Inflammatory macrophage treated with lipopolysaccharide for 1 hour (primary cell): Measurements from ENCODE around the gene ACOT7.

Experiments
- DNase-seq, 2 donors: peaks; one replicate each; pipeline ENCODE4 v3.0.0-alpha.2; 2020 to 2022

The ACOT7 gene

DNA sequence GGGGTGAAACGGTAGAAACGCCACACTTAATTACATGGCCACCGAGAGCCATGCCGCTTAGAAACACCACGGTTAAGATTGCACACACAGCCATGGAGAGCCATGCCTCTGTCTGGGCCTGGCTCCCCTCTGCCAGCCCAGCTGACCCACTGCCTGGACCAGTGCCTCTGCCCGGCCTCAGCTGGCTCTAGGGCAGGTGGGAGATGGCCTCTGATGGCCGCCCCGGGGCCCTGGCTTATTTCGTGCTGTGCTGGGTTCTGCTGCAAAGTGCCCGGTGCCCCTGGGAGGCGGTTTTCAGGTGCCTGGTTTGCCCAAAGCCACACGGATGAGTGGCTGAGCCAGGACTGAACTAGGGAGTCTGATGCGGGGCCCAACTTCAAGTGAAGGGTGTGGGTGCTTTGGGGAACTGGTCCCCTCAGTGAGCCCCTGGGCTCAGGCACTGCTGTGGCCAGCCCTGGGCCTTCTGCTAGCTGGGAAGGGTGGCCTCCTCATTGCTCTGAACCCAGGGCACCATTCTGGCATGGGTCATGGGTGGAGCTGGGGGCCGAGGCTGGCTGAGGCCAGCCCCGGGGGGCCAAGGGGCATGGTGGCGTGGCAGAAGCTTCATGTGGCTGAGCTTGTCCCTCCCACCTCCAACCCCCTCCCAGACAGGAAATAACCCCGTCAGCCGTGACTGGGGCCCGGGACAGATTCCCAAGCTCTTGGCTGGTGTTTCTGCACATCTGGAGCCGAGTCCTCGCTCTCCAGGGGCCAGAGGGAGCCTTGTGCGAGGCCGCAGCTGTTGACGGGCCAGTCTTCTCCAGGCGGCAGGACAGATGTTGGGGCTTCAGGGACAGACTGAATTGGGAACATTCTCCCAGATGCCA, 130.8 kb downstream of the ACOT7 start:
- no peak for DNase-seq

DNA sequence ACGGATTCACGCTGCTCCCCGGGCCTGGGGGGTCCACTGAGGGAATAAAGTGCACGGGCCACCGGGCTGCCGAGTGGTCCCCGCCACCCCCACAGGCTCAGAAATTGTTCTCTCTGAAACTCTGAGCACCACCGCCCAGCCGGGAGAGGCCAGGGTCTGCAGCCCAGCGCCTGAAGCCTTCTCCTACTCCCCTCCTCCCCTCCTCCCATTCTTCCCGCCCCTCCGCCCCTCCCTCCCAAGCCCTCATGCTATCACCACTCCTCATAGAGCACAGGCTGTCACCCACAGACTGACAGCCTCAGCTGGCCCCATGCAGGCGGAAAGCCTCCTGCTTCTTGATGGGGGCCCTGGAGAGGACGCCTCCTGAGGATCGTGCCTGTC, 132.0 kb downstream of the ACOT7 start:
- DNase-seq: no peak

DNA sequence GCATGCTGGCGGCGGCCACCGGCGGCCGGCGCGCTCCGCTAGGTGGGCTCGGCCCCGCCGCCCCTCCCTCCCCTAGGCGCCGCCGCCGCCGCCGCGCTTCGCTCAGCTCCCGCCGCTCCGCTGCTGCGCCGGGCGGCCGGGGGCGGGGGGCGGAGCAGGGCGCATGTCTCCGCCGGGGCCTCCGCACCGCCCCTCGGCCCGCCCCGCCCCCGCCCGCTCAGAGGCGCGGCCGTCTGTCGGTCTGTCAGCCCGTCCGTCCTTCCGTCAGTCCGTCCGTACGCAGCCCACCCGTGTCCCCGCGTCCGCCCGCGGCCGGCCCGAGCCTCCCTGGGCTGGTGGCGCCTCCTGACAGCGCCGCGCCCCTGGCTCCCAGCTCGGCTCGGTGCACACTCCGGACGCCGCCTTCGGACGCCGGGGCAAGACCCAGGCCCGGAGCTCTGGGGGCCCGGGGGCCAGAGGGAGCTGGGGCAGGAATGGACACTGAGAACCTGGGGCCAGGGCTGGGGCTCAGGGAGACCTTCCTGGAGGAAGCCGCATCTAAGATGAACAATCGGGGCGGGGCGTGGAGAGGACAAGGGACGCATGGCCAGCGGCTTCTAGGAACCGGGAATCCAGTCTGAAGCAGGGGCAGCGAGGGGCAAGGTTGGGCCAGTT, 132.5 kb downstream of the ACOT7 start, which contains the start of gene GPR153:
TSS of gene GPR153 (minus strand) at position 138 of the 654 bp plus-strand sequence. CDS start 6,193 bp downstream, outside the sequence.
- DNase-seq: peak in 1 of 2 donors; percentile 53

DNA sequence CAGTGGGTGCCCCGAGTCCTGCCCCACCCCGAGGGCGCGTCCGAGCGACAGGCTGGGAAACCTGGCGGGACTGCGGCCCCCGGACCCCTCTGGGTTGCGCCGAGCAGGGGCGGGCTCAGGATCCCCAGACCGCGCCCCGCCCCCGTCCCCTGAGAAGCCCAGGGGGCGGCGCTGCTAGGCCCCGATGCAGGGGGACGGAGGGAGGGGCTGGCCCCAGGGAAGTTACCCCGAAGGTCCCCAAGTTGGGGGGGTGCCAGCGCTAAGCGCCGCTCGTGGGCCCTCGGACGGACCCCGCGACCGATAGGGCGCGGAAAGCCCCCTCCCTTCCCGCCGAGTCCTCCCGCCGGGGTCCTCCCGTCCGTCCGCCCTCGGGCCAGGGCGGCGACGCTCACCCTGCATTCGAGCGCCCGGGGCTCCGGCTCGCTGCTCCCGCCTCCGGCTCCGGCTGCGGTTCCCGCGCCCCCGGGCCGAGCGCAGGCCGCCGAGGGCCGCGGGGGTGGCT, 133.1 kb downstream of the ACOT7 start:
- DNase-seq: no peak

DNA sequence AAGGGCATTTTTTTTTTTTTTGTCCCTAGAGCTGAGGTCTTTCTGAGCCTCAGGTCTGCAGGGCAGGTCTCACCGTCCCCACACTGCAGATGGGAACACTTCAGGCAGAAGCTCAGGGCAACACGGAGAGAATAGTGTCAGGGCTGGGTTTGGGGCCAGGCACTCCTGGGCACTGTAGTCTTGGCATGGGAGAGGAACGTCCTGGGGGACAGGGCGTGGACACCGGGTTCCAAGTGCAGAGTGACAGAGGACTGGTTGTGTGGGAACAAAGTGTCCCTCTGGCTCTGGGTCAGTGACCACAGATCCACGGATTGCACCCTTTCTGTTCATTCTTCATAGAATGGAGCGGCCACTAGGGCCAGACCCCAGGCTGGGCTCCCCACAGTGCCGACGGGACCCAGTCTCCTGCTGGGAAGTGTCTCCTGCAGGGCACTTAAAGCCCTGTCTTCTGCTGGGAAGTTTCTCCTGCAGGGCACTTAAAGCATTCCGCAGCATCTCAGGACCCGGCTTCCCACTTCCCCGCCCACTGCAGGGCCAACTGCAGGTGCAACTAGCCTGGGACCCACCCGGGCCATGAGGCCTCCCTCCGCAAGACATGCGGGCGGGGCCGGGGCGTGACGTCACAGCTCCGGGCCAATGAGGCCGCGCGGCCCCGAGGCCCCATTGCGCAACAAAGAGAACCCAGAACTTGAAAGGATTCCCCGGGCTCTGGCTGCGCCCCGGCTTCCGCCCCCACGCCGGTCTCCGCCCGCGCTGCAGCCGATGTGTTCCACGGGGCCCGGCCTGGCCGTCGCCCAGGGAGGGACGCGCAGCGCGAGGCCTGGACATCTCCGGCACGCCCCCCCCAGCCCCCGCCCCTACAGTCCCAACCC, 133.8 kb downstream of the ACOT7 start:
- DNase-seq: peak; percentile 85 to 95

DNA sequence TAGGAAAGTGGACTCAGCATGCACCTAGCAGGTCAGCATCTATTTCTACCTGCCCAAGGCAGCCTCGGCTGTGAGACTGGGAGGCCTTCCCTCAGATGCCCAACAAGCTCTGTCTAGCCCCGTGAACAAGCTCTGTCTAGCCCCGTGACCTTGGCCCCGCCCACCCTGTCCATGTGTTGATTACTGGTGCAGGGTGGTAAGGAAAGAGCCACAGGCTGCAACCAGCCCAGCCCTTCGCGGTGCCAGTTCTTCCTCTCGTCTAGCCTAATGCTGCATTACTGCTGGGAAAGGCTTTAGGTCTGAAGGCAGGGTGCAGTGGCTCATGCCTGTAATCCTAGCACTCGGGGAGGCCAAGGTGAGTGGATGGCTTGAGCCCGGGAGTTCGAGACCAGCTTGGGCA, 134.9 kb downstream of the ACOT7 start:
- DNase-seq: no peak

DNA sequence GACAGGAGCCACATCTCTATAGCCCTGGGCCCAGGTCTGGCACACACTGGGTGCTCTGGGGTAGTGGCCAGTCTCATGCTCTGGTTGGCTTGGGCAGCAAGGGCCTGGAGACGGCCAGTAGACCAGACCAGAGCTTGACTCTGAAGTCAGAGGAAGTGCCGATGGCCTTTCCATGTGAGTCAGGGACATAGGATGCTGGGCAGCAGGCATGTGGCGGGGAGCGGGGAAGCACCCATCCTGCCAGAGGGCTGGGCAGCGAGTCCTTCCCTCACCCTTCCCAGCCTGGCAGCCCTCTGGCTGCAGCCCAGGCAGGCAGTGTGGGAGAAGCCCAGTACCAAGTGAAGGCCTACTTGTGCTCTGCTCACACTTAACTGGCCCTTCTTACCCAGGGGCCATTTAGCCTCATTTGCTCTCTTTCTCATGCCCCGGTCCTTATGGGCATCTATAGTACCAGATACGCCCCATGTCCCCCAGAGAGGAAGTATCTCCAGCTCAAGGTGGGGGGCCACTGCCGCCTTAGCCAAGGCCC, 136.0 kb downstream of the ACOT7 start:
- DNase-seq: no peak

DNA sequence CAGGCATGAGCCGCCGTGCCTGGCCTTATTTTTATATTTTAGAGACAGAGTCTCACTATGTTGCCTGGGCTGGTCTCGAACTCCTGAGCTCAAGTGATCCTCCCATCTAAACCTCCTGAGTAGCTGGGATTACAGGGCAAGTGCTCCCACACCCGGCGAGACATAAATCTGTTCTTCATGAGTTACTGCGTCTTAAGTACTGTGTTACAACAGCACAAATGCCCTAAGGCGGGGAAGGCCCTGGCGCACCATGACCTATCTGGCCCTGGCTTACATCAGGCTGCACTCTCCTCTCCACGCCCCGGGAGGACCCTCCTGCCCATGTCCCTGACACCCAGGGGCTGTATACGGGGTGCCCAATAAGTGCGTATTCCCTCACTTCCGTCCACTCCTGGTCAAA, 136.9 kb downstream of the ACOT7 start:
- DNase-seq: no peak

DNA sequence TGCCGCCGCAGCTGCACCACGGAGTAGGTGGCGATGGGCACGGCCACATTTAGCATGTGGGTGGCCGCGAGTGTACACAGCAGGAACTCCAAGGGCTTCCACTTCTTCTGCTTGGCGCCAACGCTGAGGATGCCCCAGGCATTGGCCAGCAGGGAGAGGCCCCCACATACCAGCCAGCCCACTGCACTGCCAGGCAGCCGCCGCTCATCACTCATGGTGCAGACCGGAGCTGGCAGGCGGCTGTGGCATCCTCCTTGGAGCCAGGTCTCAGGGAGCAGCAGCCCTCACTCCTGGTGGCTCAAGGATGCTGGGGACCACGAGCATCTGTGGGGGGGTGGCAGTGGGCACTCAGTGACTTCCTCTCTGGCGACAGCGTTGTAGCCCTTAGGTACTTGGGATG, 138.9 kb downstream of the ACOT7 start:
- no peak for DNase-seq

DNA sequence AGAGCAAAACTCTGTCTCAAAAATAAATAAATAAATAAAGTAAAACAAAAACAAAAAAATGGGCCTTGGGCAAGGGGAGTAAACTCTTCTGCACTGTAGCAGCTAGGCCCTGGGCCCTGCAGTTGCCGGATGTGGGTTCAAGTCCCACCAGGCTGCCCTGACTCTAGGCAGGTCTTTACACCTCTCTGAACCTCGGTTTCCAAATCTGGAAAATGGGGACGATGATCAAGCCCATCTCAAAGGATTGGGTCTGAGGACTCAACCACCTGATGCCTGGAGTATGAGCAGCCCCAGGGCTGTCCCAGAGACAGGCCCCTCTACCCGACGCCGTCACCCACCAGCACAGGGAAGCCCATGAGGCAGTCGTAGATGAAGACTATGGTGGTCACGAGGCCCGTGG, 140.2 kb downstream of the ACOT7 start:
- no peak for DNase-seq

DNA sequence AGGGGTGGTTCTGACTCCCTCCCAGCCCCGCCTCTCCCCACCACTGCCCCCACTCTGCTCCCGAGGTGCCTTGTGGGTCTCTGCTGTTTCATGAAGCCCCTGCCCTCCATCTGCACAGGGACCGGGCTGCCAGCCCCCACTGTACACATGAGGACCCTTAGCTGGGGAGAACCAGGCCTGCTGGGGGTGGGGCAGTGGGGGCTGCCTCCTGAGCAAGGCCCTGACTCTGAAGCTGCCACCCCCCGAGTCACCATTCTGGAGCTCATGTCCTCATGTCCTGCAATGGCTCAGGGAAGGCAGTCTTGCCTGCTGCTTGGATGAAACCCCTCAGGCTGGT, 141.2 kb downstream of the ACOT7 start:
- DNase-seq: no peak

DNA sequence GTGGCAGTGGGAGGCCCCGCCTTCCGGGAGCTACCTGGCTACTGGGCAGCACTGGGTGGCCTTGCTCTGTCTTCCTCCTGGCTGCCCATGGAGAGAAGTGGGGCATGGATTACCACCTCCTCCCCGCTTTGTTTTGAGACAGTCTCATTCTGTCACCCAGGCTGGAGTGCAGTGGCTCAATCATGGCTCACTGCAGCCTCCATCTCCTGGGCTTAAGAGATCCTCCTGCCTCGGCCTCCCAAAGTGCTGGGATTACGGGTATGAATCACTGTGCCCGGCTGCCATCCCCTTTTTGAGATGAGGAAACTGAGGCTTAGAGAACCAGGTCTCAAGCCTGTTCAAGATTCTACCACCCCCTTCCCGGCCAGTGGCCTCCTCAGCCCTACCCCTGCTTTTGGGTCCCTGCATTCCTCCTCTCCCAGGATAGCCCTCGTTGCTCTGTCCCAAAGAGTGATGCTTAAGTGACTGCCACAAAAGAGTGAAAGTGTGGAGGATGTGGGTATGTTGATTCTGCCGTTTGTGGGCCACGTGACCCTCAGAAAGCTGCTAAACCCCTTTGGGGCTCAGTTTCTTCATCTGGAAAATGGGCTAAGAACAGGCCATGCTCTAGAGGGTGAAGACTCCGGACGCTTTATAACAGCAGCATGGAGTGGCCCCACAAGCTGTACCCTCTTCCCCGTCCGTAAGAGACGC, 141.7 kb downstream of the ACOT7 start:
- no peak for DNase-seq

DNA sequence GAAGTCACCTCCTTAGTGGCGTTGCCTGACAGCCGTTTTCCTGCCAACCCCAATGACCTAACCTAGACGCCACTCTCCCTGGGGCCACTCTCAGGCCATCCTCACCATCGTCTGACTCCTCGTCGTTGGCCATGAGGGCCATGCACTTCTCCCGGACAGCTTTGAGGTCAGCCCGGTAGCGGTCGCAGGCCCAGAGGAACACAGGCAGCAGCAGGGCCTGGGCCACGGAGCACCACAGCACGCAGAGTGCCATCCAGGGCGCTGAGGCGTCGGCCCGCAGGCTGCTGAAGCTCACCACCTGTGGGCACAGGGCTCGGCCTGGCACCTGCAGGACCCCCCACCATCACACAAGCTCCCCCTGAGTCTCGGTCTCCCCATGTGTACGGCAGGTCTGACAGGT, 142.3 kb downstream of the ACOT7 start:
- no peak for DNase-seq

DNA sequence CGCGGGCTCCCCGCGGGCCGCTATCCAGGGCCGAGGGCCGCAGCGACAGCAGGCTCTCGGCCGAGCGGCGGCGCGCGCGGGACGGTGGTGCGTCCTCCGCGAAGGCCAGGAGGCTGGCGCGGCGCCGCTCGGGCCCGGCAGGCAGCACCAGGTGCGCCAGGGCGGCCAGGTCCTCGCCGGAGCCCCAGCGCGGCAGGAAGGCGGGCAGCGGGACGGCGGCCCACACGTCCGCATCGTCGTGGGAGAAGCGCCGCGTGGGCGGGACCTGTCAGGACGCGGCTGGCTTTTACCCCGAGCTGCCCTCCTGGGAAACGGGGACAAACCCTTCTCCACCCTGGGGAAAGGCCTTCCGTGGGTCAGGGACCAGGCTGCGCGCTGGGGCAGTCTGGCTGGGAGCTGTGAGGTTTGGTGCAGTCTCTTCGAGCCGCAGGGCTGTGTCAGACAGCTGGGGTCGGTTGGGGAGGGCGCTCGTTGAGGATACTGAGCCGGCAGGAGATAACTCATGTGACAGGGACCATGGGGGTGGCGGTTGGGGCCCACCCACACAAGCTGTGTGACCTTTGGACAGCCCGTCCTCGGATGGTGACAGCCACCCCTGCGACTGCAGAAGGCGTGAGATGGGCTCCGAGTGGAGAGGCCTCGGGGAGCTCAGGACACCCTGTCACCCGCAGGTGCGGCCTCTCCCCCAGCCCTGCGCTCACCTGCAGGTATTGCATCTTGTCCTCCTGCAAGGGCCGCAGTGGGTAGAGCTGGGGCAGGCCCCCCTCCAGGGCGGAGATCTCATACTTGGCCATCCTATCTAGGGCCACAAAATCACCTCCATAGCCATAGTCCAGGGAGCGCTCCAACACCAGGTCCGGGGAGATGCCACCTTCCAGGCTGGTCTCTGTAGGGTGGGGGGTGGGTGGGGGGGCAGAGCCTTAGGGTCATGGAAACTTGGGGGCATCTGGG, 143.6 kb downstream of the ACOT7 start:
- DNase-seq: no peak

DNA sequence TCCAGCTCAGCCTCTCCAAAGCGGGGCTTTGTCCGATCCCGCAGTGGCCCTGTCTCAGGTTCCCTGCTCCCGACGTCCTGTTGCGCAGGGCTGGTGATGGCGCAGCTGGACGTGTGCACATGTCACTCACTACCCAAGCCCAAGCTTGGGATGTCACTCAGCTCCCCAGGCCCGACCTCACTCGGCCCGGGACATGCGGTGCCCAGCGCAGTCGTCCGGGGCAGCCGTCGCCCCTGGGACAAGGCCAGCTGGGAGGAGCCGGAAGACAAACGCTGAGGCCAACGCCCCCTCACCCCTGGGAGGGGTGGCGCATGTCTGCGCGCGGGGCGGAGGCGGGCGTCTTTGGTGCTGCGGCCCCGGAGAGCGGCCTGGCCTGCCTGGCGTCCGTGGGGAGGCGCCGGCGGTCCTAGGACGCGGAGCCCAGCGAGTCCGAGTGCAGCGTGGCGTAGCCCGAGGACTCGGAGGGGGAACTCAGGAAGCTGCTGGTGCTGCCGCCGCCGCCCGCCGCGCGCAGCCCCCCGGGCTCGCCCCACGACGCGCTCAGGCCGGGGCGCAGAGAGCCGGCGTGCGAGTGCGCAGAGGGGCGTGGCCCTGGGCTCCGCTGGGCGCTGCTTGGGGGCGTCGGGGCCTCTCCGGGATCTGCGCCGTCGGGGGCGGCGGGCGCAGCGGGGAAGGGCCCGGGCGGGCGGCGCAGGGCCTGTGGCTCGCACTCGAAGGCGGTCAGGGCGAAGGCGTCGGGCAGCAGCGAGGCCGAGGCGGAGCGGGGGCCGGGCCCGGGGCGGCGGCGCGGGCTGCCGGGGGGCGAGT, 144.4 kb downstream of the ACOT7 start:
- DNase-seq: peak in 1 of 2 donors; percentile 44

DNA sequence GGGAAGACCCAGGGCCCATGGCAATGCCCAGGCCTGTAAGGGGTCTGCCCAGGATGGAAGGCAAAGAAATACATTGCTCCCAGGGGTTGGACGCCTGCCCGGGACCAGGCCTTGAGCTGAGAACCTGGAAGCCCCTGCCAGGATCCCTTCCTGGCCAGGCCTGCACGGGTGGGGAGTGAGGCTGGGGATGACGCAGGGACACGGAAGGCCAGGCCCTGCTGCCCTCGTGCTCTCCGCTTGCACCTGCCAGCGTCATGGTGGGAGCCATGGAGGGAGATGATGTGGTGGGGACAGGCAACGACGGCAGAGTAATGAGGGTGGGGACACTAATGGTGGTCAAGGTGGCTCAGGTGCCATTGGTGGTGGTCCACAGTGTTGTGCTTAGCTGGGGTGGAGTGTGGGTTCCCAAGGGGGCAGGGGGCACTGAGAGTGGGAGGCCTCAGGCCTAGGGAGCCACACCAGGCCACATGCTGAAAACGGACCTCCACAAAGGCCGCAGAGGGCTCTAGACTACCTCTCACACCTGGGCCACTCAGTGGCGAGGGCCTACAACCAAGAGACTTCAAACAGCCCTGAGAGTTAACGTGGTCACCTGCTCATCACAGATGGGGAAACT, 145.3 kb downstream of the ACOT7 start:
- DNase-seq: no peak

DNA sequence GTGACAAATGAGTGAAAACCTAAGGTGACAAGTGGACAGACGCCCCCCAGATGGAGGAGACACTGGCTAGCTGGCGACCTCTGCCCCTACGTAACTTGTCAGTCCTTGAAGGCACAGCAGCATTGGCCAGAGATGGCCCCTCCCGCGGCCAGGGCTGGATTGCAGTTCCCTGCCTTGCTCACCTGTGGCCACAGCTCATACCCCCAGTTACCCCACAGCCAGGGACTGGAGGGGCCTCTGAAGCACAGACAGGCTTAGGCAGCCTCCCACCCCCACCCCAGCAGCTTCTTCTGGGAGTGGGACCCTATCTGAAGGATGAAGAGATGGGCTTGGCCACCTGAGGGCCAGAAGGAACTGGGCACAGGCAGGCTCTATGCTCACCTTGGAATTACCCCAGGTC, 145.9 kb downstream of the ACOT7 start:
- DNase-seq: no peak

DNA sequence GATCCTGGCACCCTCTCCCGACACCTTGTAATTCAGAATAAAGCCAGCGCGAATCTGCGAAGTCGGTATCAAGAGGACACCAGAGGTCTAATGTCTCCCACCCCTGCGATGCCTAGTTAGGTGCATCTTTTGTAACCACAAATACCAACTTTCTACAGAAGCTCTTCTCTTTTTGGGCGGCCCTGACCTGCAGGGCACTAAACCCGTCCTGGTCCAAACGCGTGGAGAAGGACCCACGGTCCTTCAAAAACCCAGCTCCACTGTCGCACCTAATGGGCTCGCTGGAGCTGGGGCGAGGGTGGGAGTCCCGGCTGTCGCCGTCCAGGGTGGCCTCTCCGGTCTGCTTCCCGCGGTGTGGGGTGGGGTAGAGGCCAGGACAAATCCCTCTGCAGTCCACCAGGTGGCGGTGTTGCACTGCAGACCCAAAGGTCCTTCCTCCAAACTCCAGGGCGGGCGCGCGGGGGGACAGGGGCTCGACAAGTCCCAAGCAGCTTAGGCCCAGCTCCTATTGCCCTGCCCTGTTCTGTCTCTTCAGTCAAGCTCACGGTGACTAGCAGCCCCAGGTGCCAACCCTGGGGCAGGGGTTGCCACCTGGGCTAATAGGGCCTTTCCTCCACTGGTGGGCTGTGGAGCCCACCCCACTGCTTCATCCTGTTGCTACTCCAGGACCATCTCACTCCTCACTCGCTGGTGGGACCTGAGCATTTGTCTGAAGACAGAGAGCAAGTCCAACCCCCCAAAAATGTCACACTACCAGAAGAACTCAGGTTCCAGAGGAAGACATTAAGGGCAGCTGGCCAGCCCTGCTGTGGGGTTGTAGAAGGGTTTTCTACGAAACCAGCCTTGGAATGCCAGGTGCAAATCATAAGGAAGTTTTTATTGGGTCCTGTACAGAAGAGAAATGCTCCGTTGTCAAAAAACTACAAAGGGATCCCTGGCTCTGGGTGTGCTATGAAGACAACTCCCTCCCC, 146.8 kb downstream of the ACOT7 start:
- peak; percentile 40 to 80 for DNase-seq
